A549 treated with CpdA at 1 μM for 4 hours (cell line): Measurements from ENCODE around the gene MTMR4. TPM values are rescaled to one million over a fixed set of nuclear protein-coding genes. Genes with fewer than 3 reads are reported as not detected.

Experiments
- total RNA-seq: library from RNA; stranded (reverse); fragments of 200-300 nt; extraction: Qiagen RNA extraction; gene quantifications from 5 replicates; pipeline ENCODE4 v1.2.3, GENCODE V29; 2022; ENCODE audit warnings: low read depth

Gene MTMR4
- total RNA-seq, result 7.4 to 12.5 TPM (median 11.0 TPM) in 5 replicates

DNA sequence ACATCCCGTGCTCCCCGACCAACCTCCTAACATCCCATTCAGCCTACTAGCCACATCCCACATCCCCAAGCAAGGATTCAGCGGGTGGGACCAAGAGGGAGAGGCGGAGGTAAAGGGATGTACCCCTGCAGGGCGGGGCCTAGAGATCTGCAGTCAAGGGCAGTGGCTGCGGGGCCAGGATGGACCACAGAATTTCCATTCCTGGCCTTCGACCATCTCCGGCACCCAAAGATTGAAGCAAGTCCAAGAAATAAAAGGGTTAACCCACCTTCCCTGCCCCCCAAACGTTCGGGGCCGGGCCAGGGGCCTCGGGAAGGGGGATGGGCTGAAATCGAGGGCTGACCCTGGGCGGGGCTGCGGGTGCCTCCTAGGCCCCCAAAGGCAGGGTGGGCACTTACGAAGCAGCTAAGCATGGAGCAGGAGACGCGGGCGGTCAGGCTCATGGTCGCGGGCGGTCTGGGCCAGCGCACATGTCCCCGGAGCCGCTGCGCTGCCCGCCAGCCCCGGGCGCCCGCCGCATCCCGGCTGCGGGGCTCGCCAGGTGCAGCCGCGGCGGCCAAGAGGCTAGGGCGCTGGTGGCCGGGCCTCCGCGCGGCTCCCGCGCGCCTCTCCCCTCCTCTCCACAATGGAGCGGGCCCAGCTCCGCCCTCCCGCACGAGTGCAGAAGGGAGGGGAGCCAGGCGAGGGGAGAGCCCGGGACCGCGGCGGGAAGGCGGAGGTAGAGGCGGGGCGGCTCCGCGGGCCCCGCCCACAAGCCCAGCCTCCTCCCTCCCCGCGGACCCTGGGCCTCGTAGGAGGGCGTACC, at the start of gene MTMR4:
MTMR4 (minus strand) TSS at position 674 of the 805 bp plus-strand sequence; CDS start at position 443, 231 bp downstream.

DNA sequence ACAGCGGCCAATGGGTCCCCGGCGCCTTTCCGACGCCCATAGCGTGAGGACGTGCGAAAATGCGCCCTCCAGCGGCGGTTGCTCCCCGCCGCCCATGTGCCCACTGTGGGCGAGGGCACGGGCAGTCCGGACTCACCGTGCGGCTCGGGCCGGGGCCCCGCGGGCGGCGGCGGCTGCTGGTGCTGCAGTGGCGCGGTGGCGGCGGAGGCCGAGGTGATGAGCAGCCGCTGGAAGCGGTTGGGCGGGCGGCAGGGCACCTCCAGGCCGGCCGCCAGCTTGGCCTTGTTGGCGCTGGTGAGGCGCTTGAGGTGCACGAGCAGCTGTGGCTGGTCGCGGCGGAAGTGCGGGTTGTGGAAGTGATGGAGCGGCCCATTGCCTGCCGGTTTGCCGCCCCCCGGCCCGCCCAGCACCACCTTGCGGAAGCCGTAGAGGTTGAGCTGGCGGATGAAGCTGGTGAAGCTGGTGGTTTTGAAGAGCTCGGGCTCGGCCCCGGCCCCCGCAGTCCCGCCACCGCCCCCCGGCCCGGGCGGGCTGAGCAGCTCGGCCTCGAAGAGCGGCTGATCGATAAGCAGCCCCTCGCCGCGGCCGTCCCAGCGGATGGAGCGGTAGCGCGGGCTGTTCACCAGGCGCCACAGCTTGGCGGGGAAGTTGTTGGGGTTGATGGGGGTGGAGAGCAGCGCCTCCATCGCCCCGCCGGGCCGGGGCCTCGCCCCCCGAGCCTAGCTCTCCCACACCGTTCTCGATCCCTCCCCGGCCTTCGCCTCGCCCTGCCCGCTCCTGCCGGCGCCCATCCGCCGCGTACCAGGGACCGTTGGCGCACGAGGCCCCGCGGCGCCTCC, 26.6 kb downstream of the MTMR4 start, which contains the start of gene HSF5:
HSF5 (minus strand) TSS at position 820 of the 839 bp plus-strand sequence; CDS start at position 686, 134 bp downstream.

Other genes with a start within 250 kb of the MTMR4 start
- gene MPO, start 233.7 kb downstream of the MTMR4 start, total RNA-seq, result not detected in 5 replicates
- gene TSPOAP1, start 185.8 kb downstream of the MTMR4 start, total RNA-seq, result not detected in 5 replicates
- 92.6 to 176 TPM (median 152 TPM) in 5 replicates for gene SUPT4H1, start 162.4 kb downstream of the MTMR4 start, total RNA-seq
- 0.12 to 0.61 TPM (median 0.27 TPM) in 5 replicates for gene RNF43, start 97.1 kb downstream of the MTMR4 start, total RNA-seq
- gene HSF5, start 26.2 kb downstream of the MTMR4 start, total RNA-seq, result not detected in 5 replicates
- 0.02 to 0.15 TPM (median 0.09 TPM) in 4 of 5 replicates, not detected in the other for gene TEX14, start 177.4 kb upstream of the MTMR4 start, total RNA-seq
- 52.4 to 66.3 TPM (median 61.5 TPM) in 5 replicates for gene RAD51C, start 178.0 kb upstream of the MTMR4 start, total RNA-seq
- 0.03 to 0.09 TPM (median 0.08 TPM) in 5 replicates for gene PPM1E, start 241.2 kb upstream of the MTMR4 start, total RNA-seq